PFSK-1 (cell line): Measurements from ENCODE around the gene DYNC1H1.

Experiments used
- FOXP2 ChIP-seq: optimal IDR thresholded peaks from 2 replicates; pipeline ENCODE3; 2011; ENCODE audit warnings: borderline replicate concordance, control low read depth, inconsistent platforms; ENCODE audit not compliant: insufficient read depth; ENCODE audit errors: extremely low read length, extremely low read depth
- POLR2AphosphoS5 ChIP-seq: IDR thresholded peaks from 2 replicates; pipeline ENCODE4 v1.6.1; 2012; ENCODE audit warnings: low read depth, mild to moderate bottlenecking, control low read depth, low read length, moderate library complexity
- SIN3A ChIP-seq: IDR thresholded peaks from 2 replicates; pipeline ENCODE4 v1.6.1; 2012; ENCODE audit warnings: mild to moderate bottlenecking, low read length, moderate library complexity, borderline replicate concordance; ENCODE audit not compliant: insufficient read depth
- TAF1 ChIP-seq: IDR thresholded peaks from 2 replicates; pipeline ENCODE4 v1.6.1; 2012; ENCODE audit warnings: low read length, control low read depth, borderline replicate concordance; ENCODE audit not compliant: insufficient read depth
- TF ChIP-seq, protein P1 (sequence below), 2 experiments: IDR thresholded peaks; 2 replicates each; pipeline versions ENCODE4 v1.6.1 to v1.8.0; 2011 to 2012; ENCODE audit warnings: low read depth in 2 of 2, low read length in 2 of 2, control low read depth in 1 of 2, inconsistent platforms in 1 of 2, mild to moderate bottlenecking in 1 of 2, moderate library complexity in 1 of 2; ENCODE audit not compliant: insufficient read depth in 1 of 2

DYNC1H1 gene

DNA sequence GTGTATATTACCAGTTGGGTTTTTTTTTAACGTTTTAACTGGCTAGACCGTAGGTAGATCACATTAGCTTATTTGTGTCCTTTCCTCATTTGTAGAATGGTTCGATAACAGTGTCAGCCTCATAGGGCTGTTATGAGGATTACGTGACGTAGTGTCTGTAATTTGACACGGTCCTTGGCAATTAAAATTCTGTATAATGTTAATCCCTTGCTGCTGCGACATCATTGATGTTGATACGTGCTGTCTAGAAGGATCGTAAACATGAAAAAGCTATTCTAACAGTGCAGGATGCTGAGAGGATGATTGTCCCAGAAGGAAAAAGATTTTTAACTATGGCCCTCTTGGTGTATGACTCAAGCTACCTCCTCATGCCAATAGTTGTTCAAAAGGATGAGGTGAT, 71.5 kb downstream of the DYNC1H1 start:
- TF ChIP-seq TAF1 (no peak), POLR2AphosphoS5 (no peak), SIN3A (no peak), FOXP2 (no peak)
- TF ChIP-seq, protein P1, sequence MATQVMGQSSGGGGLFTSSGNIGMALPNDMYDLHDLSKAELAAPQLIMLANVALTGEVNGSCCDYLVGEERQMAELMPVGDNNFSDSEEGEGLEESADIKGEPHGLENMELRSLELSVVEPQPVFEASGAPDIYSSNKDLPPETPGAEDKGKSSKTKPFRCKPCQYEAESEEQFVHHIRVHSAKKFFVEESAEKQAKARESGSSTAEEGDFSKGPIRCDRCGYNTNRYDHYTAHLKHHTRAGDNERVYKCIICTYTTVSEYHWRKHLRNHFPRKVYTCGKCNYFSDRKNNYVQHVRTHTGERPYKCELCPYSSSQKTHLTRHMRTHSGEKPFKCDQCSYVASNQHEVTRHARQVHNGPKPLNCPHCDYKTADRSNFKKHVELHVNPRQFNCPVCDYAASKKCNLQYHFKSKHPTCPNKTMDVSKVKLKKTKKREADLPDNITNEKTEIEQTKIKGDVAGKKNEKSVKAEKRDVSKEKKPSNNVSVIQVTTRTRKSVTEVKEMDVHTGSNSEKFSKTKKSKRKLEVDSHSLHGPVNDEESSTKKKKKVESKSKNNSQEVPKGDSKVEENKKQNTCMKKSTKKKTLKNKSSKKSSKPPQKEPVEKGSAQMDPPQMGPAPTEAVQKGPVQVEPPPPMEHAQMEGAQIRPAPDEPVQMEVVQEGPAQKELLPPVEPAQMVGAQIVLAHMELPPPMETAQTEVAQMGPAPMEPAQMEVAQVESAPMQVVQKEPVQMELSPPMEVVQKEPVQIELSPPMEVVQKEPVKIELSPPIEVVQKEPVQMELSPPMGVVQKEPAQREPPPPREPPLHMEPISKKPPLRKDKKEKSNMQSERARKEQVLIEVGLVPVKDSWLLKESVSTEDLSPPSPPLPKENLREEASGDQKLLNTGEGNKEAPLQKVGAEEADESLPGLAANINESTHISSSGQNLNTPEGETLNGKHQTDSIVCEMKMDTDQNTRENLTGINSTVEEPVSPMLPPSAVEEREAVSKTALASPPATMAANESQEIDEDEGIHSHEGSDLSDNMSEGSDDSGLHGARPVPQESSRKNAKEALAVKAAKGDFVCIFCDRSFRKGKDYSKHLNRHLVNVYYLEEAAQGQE (IDR thresholded peaks at IDR 0.05; ENCODE audit: insufficient read depth in 1 of 2, low read depth in 2 of 2, low read length in 2 of 2): no peak

DNA sequence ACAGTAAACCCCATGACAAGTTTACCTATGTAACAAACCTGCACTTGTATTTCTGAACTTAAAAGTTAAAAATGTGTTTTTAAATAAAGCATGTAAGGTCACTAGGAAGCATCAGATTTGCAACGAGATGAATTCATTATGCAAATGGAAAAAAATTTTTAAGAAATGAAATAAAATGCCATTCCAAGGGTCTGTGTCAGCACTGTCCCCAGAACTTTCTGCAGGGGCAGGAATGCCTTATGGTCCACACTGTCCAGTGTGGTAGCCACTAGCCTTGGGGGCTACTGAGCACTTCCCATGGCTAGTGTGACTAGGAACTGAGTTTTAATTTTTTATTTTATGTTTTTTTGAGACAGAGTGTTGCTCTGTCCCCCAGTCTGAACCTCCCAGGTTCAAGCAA, 73.3 kb downstream of the DYNC1H1 start:
- TF ChIP-seq, protein P1 (IDR thresholded peaks at IDR 0.05; ENCODE audit: insufficient read depth in 1 of 2, low read depth in 2 of 2, low read length in 2 of 2): no peak
- TF ChIP-seq FOXP2 (no peak), SIN3A (no peak), TAF1 (no peak), POLR2AphosphoS5 (no peak)

DNA sequence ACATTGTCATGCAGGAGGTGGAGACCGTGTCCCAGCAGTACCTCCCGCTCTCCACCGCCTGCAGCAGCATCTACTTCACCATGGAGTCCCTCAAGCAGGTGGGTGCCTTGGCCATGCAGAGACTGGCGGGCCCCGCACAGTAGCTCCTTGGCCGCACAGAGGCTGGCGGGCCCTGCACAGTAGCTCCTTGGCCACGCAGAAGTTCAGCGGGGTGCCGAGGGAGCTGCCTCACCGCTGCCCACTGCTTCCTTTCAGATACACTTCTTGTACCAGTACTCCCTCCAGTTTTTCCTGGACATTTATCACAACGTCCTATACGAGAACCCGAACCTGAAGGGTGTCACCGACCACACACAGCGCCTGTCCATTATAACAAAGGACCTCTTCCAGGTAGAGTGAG, 74.8 kb downstream of the DYNC1H1 start:
- TF ChIP-seq FOXP2 (no peak), SIN3A (no peak), TAF1 (no peak), POLR2AphosphoS5 (no peak)
- TF ChIP-seq, protein P1 (IDR thresholded peaks at IDR 0.05; ENCODE audit: insufficient read depth in 1 of 2, low read depth in 2 of 2, low read length in 2 of 2): no peak

DNA sequence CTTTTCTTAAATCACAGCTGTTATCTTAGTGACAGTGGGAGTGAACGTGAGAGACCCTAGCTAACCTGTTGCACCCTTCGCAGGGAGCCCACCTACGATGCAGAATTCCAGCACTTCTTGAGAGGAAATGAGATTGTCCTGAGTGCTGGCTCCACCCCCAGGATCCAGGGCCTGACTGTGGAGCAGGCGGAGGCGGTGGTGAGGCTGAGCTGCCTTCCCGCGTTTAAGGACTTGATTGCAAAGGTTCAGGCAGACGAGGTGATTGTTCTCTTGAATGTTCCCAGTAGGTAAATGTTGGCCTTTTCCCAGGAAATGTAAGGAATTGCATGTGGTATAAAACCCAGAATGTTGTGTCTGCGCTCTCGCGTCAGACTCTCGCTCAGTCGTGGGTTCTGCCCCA, 75.8 kb downstream of the DYNC1H1 start:
- TF ChIP-seq TAF1 (no peak), POLR2AphosphoS5 (no peak), SIN3A (no peak), FOXP2 (no peak)
- TF ChIP-seq, protein P1 (IDR thresholded peaks at IDR 0.05; ENCODE audit: insufficient read depth in 1 of 2, low read depth in 2 of 2, low read length in 2 of 2): no peak

DNA sequence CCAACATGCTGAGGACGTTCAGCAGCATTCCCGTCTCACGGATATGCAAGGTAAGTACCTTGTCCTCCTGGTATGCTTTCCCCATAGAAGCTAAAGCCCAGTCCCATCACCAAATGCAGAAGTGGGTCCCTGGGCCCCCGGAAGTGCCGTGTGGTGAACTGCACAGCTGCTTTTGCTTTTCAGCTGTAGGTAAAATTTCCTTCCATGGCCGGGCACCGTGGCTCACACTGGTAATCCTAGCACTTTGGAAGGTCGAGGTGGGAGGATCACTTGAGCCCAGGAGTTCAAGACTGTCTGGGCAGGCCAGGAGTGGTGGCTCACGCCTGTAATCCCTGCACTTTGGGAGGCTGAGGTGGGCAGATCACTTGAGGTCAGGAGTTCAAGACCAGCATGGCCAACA, 78.3 kb downstream of the DYNC1H1 start:
- no peak for TF ChIP-seq SIN3A
- TF ChIP-seq, protein P1 (IDR thresholded peaks at IDR 0.05; ENCODE audit: insufficient read depth in 1 of 2, low read depth in 2 of 2, low read length in 2 of 2): no peak
- no peak for TF ChIP-seq TAF1
- no peak for TF ChIP-seq POLR2AphosphoS5
- no peak for TF ChIP-seq FOXP2
